Lung (tissue), 12 donors: ENCODE measurements around the gene PNPLA8. TPM values are rescaled to one million over a fixed set of nuclear protein-coding genes. Genes with fewer than 3 reads are reported as not detected.
A peak's percentile ranks its signal among the peaks of the same experiment; 100 is the strongest.

ENCODE experiments used
- ATAC-seq: fragments of 200-7000 bp; cut with Tn5 transposase; one replicate; pipeline ENCODE4 v1.9.1; 2020; ENCODE audit warnings: moderate number of reproducible peaks; ENCODE audit not compliant: insufficient read depth, low FRiP score
- DNase-seq, 3 donors: peaks; one replicate each; pipeline ENCODE4 v3.0.0-alpha.2; 2013 to 2017
- H3K27ac ChIP-seq, 2 donors: one replicate each; pipeline ENCODE4 v1.5.1; 2013; ENCODE audit warnings: mild to moderate bottlenecking in 2 of 2, moderate library complexity in 2 of 2, control low read depth in 1 of 2, inconsistent platforms in 1 of 2, low read depth in 1 of 2, low read length in 1 of 2
- H3K27me3 ChIP-seq, 3 donors: one replicate each; pipeline ENCODE4 v1.5.1; 2013; ENCODE audit warnings: low read length in 2 of 3; ENCODE audit not compliant: control insufficient read depth in 3 of 3, insufficient read depth in 3 of 3
- H3K36me3 ChIP-seq, 4 donors: one replicate each; pipeline ENCODE4 v1.5.1; 2013; ENCODE audit warnings: low read length in 4 of 4, mild to moderate bottlenecking in 1 of 4, moderate library complexity in 1 of 4; ENCODE audit not compliant: control insufficient read depth in 4 of 4, insufficient read depth in 4 of 4
- H3K4me1 ChIP-seq, 5 donors: one replicate each; pipeline ENCODE4 v1.5.1; 2013; ENCODE audit warnings: low read length in 5 of 5, mild to moderate bottlenecking in 2 of 5, moderate library complexity in 1 of 5; ENCODE audit not compliant: control insufficient read depth in 5 of 5, insufficient read depth in 5 of 5
- H3K4me3 ChIP-seq: one replicate; pipeline ENCODE4 v1.5.1; 2013; ENCODE audit warnings: mild to moderate bottlenecking, control low read depth, moderate library complexity
- H3K9ac ChIP-seq, 2 donors: one replicate each; pipeline ENCODE4 v1.5.1; 2013; ENCODE audit warnings: low read length in 2 of 2, control low read depth in 1 of 2; ENCODE audit not compliant: insufficient read depth in 1 of 2
- H3K9me3 ChIP-seq, 4 donors: one replicate each; pipeline ENCODE4 v1.5.1; 2013; ENCODE audit warnings: low read length in 3 of 4, mild to moderate bottlenecking in 1 of 4, moderate library complexity in 1 of 4; ENCODE audit not compliant: control insufficient read depth in 4 of 4, insufficient read depth in 3 of 4
- whole genome bisulfite sequencing, 2 donors: extraction: QIAGEN DNeasy Blood & Tissue Kit; methylation state at CpG; one replicate each; pipeline ENCODE4 v1.1.7; 2013; 5-methylcytosine and 5-hydroxymethylcytosine counted together
- polyA plus RNA-seq, 2 donors: library from polyadenylated mRNA; stranded (reverse); fragments of 200-250 nt; gene quantifications; one replicate each; pipeline ENCODE4 v1.2.1, GENCODE V29; 2013
- total RNA-seq, 2 donors: library from RNA; depleted of rRNA in 1 of 2; stranded (reverse); fragments of >200 nt in 1 of 2; gene quantifications; one replicate each; pipeline ENCODE4 v1.2.1, GENCODE V29; 2014 to 2021
- TF ChIP-seq, protein P1 (sequence below): IDR thresholded peaks from 2 replicates; pipeline ENCODE4 v1.5.1; 2012; ENCODE audit warnings: mild to moderate bottlenecking; ENCODE audit errors: control extremely low read depth, extremely low read depth
- donor health status: control.
- donor health status: control.
- donor health status: Bipolar disorder and iron deficiency.
- donor health status: healthy.
- donor health status: DM: yes; HTN: yes; CAD: no.

PNPLA8 gene
- total and polyA plus RNA-seq, 4 donors, result 14.2 to 49.7 (median 25.4) TPM

- Histone ChIP-seq H3K27me3 (no peaks in the 10 kb centered on the region), H3K9me3 (no peaks in the 10 kb centered on the region), H3K4me1 (peaks cover 0 to 15% (median 0%) of the 10 kb centered on the region in 5 donors), H3K9ac (no peak overlapping the region), H3K27ac (no peak overlapping the region), H3K4me3 (no peak overlapping the region), H3K36me3 (peaks cover 0 to 7% (median 4%) of the 10 kb centered on the region in 4 donors)
- TF ChIP-seq, protein P1, sequence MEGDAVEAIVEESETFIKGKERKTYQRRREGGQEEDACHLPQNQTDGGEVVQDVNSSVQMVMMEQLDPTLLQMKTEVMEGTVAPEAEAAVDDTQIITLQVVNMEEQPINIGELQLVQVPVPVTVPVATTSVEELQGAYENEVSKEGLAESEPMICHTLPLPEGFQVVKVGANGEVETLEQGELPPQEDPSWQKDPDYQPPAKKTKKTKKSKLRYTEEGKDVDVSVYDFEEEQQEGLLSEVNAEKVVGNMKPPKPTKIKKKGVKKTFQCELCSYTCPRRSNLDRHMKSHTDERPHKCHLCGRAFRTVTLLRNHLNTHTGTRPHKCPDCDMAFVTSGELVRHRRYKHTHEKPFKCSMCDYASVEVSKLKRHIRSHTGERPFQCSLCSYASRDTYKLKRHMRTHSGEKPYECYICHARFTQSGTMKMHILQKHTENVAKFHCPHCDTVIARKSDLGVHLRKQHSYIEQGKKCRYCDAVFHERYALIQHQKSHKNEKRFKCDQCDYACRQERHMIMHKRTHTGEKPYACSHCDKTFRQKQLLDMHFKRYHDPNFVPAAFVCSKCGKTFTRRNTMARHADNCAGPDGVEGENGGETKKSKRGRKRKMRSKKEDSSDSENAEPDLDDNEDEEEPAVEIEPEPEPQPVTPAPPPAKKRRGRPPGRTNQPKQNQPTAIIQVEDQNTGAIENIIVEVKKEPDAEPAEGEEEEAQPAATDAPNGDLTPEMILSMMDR, result no peak
- no peak for ATAC-seq
- DNase-seq, result no peak
- 63 to 74% methylated on average over 4 of the region's 4 CpGs for WGBS, 2 donors
These were observed 37.0 kb downstream of the PNPLA8 start for GRCh38 chr7:108488768-108489538.

GRCh38 chr7:108487646-108488045 is 38.3 kb downstream of the PNPLA8 start:
- H3K4me1 ChIP-seq, result peaks cover 0 to 15% (median 0%) of the 10 kb centered on the region in 5 donors
- TF ChIP-seq, protein P1, result no peak
- DNase-seq, result peak; percentile 19 to 59 (median 59)
- H3K36me3 ChIP-seq, result peaks cover 0 to 7% (median 4%) of the 10 kb centered on the region in 4 donors
- H3K27me3 ChIP-seq, result no peaks in the 10 kb centered on the region
- no peak for ATAC-seq
- no peak overlapping the region for H3K9ac ChIP-seq
- H3K9me3 ChIP-seq, result no peaks in the 10 kb centered on the region
- no peak overlapping the region for H3K27ac ChIP-seq
- H3K4me3 ChIP-seq, result no peak overlapping the region

DNA sequence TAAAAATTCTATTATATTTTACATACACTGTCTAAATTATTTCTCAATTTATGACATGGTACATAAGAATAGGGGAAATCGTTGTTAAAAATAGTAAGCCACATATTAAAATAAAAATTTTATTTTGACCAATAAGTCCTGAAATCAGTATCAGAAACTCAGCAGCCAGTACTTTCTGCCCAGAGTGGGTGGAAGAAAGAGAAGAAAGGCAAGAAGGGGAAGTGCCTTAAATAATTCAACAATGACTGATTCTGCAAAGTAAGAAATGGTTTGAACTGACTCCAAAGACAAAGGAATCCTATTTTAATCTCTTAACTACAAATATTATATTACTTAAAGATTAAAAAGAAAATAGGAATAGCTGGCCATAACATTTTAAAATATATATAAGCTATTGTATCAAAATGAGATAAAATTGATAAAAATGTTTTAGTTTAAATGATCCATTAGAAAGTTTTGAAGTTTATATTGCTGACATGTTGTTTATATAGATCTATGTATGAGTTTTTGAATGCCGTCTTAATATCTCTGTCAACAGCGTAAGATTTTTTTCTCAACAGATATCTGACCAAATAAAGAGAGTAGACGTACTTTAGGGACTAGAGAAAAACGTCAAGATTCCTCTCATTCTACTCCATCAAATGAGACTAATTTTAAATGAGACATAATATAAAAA is 39.5 kb downstream of the PNPLA8 start:
- no peak for DNase-seq
- no peak overlapping the region for H3K4me3 ChIP-seq
- TF ChIP-seq, protein P1, result no peak

More for the DNA sequence above, 39.5 kb downstream of the PNPLA8 start:
- no peak overlapping the region for H3K27ac ChIP-seq
- WGBS, 2 donors, result 89 to 95% methylated on average over 5 of the region's 5 CpGs
- no peaks in the 10 kb centered on the region for H3K27me3 ChIP-seq
- H3K4me1 ChIP-seq, result peaks cover 0 to 15% (median 0%) of the 10 kb centered on the region in 5 donors
- no peaks in the 10 kb centered on the region for H3K9me3 ChIP-seq
- H3K36me3 ChIP-seq, result peaks cover 0 to 7% (median 2%) of the 10 kb centered on the region in 4 donors
- no peak for ATAC-seq
- no peak overlapping the region for H3K9ac ChIP-seq
